Tibial nerve (tissue), 4 donors: ENCODE data around the gene ZCCHC24.

Source experiments
- EP300 ChIP-seq, 2 donors: sonication (generic); formaldehyde crosslinking; IDR thresholded peaks; one replicate each; pipeline ENCODE4 v1.6.1; 2017; ENCODE audit warnings: antibody characterized with exemption in 2 of 2, mild to moderate bottlenecking in 1 of 2
- TF ChIP-seq, protein P1 (sequence below), 5 experiments: fragments of 200-600 bp in 3 of 5; fragments of 450-650 bp in 2 of 5; sonication (generic) in 3 of 5; IDR thresholded peaks; one replicate each; pipeline ENCODE4 v1.5.1; 2016 to 2019; ENCODE audit warnings: antibody characterized with exemption in 5 of 5, mild to moderate bottlenecking in 3 of 5, moderate library complexity in 2 of 5

DNA sequence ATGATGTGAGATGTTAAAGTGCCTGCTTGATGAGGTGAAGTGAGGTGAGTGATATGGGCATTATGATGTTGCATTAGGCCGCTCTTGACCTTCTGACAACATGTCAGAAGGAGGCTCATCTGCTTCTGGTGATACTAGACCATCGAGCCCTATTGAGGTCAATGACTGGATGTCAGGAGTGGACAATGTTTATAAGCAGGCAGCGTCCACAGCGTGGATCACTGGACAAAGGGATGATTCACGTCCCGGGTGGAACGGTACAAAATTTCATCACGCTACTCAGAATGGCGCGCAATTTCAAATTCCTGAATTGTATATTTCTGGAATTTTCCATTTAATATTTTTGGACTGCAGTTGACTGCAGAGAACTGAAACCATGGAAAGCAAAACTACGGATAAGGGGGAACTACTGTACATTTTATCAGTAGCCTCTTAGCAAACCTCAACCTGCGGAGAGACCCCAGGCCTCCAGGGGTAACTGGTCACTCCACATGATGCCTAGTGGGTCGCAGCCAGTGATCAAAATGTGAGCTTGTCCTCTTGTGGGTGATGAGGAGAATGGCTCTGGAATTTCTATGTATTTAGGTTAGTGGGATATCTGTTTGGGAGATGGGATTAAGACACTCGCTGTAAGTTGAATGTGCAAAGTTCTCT, 5.7 kb upstream of the ZCCHC24 start:
- no peak for TF ChIP-seq EP300 (IDR thresholded peaks at IDR 0.05)
- TF ChIP-seq, protein P1, sequence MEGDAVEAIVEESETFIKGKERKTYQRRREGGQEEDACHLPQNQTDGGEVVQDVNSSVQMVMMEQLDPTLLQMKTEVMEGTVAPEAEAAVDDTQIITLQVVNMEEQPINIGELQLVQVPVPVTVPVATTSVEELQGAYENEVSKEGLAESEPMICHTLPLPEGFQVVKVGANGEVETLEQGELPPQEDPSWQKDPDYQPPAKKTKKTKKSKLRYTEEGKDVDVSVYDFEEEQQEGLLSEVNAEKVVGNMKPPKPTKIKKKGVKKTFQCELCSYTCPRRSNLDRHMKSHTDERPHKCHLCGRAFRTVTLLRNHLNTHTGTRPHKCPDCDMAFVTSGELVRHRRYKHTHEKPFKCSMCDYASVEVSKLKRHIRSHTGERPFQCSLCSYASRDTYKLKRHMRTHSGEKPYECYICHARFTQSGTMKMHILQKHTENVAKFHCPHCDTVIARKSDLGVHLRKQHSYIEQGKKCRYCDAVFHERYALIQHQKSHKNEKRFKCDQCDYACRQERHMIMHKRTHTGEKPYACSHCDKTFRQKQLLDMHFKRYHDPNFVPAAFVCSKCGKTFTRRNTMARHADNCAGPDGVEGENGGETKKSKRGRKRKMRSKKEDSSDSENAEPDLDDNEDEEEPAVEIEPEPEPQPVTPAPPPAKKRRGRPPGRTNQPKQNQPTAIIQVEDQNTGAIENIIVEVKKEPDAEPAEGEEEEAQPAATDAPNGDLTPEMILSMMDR (IDR thresholded peaks at IDR 0.05): no peak
